Endothelial cell of umbilical vein (primary cell): Measurements from ENCODE around the gene CGA. TPM values are rescaled to one million over a fixed set of nuclear protein-coding genes. Genes with fewer than 3 reads are reported as not detected.
A peak's percentile ranks its signal among the peaks of the same experiment; 100 is the strongest.

ENCODE experiments used
- BruUV-seq: library from RNA; stranded (reverse); fragments of 400-500 nt; replicated peaks from 2 replicates; lab custom pipeline; 2021; lab: Mats Ljungman, UMichigan
- CTCF ChIA-PET: fragments of 300-600, 350-600 bp; sonication (Branson Sonifier 250); formaldehyde crosslinking; loops from one replicate; lab custom pipeline; 2021; ENCODE audit warnings: antibody characterized with exemption, inconsistent platforms; lab: Charles Lee
- POLR2A ChIA-PET: fragments of 300-600, 350-600 bp; sonication (Branson Sonifier 250); formaldehyde crosslinking; loops from one replicate; lab custom pipeline; 2021; ENCODE audit warnings: antibody characterized with exemption, inconsistent platforms; lab: Charles Lee
- DNase-seq: peaks from one replicate; pipeline ENCODE4 v3.0.0-alpha.2; 2011; ENCODE audit warnings: low read depth, low spot score
- FAIRE-seq: peaks from 2 replicates; lab custom pipeline; 2011; peaks lifted over from hg19 to GRCh38; lab: Jason Lieb, UNC
- H2AFZ ChIP-seq: 2 replicates; pipeline ENCODE4 v1.6.0; 2012; ENCODE audit warnings: low read depth, low read length, control low read depth, inconsistent platforms
- H3K27ac ChIP-seq: 2 replicates; pipeline ENCODE4 v1.5.1; 2011; ENCODE audit warnings: low read depth, mild to moderate bottlenecking, control low read depth, low read length, moderate library complexity; ENCODE audit not compliant: insufficient read depth
- H3K27me3 ChIP-seq, 2 experiments: 2 replicates each; pipeline versions ENCODE4 v1.6.0 to v1.6.1; 2011; ENCODE audit warnings: low read length in 2 of 2, mixed read lengths in 1 of 2; ENCODE audit not compliant: control insufficient read depth in 2 of 2, insufficient read depth in 2 of 2
- H3K36me3 ChIP-seq, 2 experiments: 2 replicates in 1 of 2; 3 replicates in 1 of 2; pipeline ENCODE4 v1.5.1; 2011; ENCODE audit warnings: low read length in 2 of 2, mild to moderate bottlenecking in 1 of 2, moderate library complexity in 1 of 2; ENCODE audit not compliant: control insufficient read depth in 2 of 2, insufficient read depth in 2 of 2; ENCODE audit errors: extremely low read depth in 1 of 2
- H3K4me1 ChIP-seq: 3 replicates; pipeline ENCODE4 v1.5.1; 2011; ENCODE audit warnings: mild to moderate bottlenecking, low read length; ENCODE audit not compliant: control insufficient read depth, insufficient read depth; ENCODE audit errors: extremely low read depth
- H3K4me2 ChIP-seq: 2 replicates; pipeline ENCODE4 v1.6.1; 2011; ENCODE audit warnings: low read length, control low read depth, mixed read lengths; ENCODE audit not compliant: insufficient read depth
- H3K4me3 ChIP-seq, 3 experiments: fragments of 200-600 bp in 1 of 3; sonication (generic), shearing (Covaris generic) in 1 of 3; replicated peaks in 1 of 3; 2 replicates each; pipeline ENCODE4 v1.5.1; 2011 to 2016; ENCODE audit warnings: control low read depth in 3 of 3, low read length in 3 of 3, mild to moderate bottlenecking in 2 of 3, inconsistent platforms in 1 of 3, low read depth in 1 of 3, moderate library complexity in 1 of 3; ENCODE audit not compliant: insufficient read depth in 1 of 3
- H3K79me2 ChIP-seq: 2 replicates; pipeline ENCODE4 v1.6.0; 2012; ENCODE audit warnings: low read length, inconsistent platforms; ENCODE audit not compliant: control insufficient read depth, insufficient read depth
- H3K9ac ChIP-seq: replicated peaks from 2 replicates; pipeline ENCODE3; 2011; ENCODE audit warnings: low read length, control low read depth; ENCODE audit not compliant: insufficient read depth; ENCODE audit errors: extremely low read depth
- H3K9me1 ChIP-seq: replicated peaks from 3 replicates; pipeline ENCODE4 v1.6.0; 2011; ENCODE audit warnings: mild to moderate bottlenecking, low read length; ENCODE audit not compliant: control insufficient read depth, insufficient read depth; ENCODE audit errors: extremely low read depth
- H3K9me3 ChIP-seq: replicated peaks from 2 replicates; pipeline ENCODE4 v1.5.1; 2012; ENCODE audit warnings: low read length, inconsistent platforms; ENCODE audit not compliant: control insufficient read depth, insufficient read depth
- H4K20me1 ChIP-seq: replicated peaks from 2 replicates; pipeline ENCODE3; 2011; ENCODE audit warnings: mild to moderate bottlenecking, low read length; ENCODE audit not compliant: control insufficient read depth, insufficient read depth; ENCODE audit errors: extremely low read depth
- EZH2 ChIP-seq: IDR thresholded peaks from 2 replicates; pipeline ENCODE4 v1.6.1; 2012; ENCODE audit warnings: borderline replicate concordance, low read depth, mild to moderate bottlenecking, moderate library complexity, low read length, inconsistent platforms; ENCODE audit not compliant: severe bottlenecking
- FOS ChIP-seq: IDR thresholded peaks from 2 replicates; pipeline ENCODE4 v1.6.1; 2011; ENCODE audit warnings: mild to moderate bottlenecking, low read length, moderate library complexity, borderline replicate concordance; ENCODE audit not compliant: insufficient read depth
- GATA2 ChIP-seq: IDR thresholded peaks from 2 replicates; pipeline ENCODE4 v1.7.0; 2011; ENCODE audit warnings: low read depth, mild to moderate bottlenecking, moderate library complexity, mixed read lengths, low read length; ENCODE audit not compliant: insufficient read length, insufficient read depth
- JUN ChIP-seq: IDR thresholded peaks from 2 replicates; pipeline ENCODE4 v1.6.1; 2011; ENCODE audit warnings: borderline replicate concordance, low read depth; ENCODE audit not compliant: insufficient read length, insufficient read depth
- MYC ChIP-seq: IDR thresholded peaks from one replicate; pipeline ENCODE4 v1.6.1; 2011; ENCODE audit warnings: mild to moderate bottlenecking, low read depth, low read length
- POLR2A ChIP-seq: IDR thresholded peaks from 2 replicates; pipeline ENCODE4 v1.6.1; 2012; ENCODE audit warnings: low read depth, mild to moderate bottlenecking, control low read depth, low read length
- dilution Hi-C: fragments of 300-500 bp; cut with MboI; formaldehyde crosslinking; loops from one replicate; pipeline ENCODE4 v1.15.0; 2019; ENCODE audit warnings: low sequenced_read_pairs; ENCODE audit not compliant: extremely low pct_ligation_motif_present
- intact Hi-C: fragments of 100-400 bp; cut with micrococcal nuclease; formaldehyde crosslinking; loops from one replicate; pipeline ENCODE4 v1.10.0; 2022
- polyA plus RNA-seq, 4 experiments: library from polyadenylated mRNA; depleted of rRNA in 3 of 4; stranded (reverse) in 3 of 4; unstranded in 1 of 4; fragments of >200 nt; gene quantifications; 2 replicates each; pipeline versions ENCODE4 v1.2.1 to v1.2.3, GENCODE V29; 2011 to 2012; ENCODE audit warnings: missing spikeins in 1 of 4
- total RNA-seq: library from RNA; stranded (reverse); gene quantifications from 2 replicates; pipeline ENCODE4 v1.2.3, GENCODE V29; 2021
- TF ChIP-seq, protein P1 (sequence below), 2 donors: IDR thresholded peaks; 1 replicate in 1 of 2; 2 replicates in 1 of 2; pipeline ENCODE4 v1.5.1; 2011; ENCODE audit warnings: low read length in 2 of 2, mild to moderate bottlenecking in 2 of 2, moderate library complexity in 2 of 2, control low read depth in 1 of 2, inconsistent platforms in 1 of 2, low read depth in 1 of 2; ENCODE audit not compliant: insufficient read depth in 1 of 2; ENCODE audit errors: extremely low read depth in 1 of 2
- TF ChIP-seq, protein P2 (sequence below): IDR thresholded peaks from 2 replicates; pipeline ENCODE4 v1.6.1; 2011; ENCODE audit not compliant: insufficient read depth, insufficient read length

The CGA gene
- total and polyA plus RNA-seq, 2 donors (not counting 3 experiments of a cell fraction or from before 2014, with no cell fraction given) = 0.10 TPM; not detected in 1

DNA sequence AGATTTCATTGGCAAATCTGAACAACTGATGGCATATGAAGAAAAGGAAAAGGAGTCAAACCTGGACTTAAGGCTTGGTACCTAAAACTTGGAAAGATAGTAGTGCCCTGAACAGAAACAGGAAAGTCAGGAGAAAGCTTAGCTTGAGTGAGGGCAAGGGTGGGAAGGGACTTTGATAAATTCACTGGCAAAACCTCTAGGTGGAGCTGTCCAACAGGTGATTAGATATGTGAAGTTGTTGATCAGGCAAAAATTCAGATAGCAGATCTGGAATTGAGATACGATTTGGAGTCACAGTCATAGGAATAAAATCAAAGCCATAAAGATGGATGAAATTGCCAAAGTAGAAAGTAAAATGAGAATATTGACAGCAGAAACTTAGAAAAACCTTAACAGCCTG lies 44.3 kb upstream of the CGA start:
- H3K36me3 ChIP-seq = no peaks in the 10 kb centered on the region
- peak; percentile 61 for DNase-seq
- no peaks in the 10 kb centered on the region for H3K4me1 ChIP-seq
- no peak overlapping the region for H3K9ac ChIP-seq
- no peak overlapping the region for H2AFZ ChIP-seq
- H3K79me2 ChIP-seq = no peaks in the 10 kb centered on the region
- TF ChIP-seq EZH2 (no peak), MYC (no peak), JUN (no peak), GATA2 (peak; percentile 71)
- TF ChIP-seq, protein P1, sequence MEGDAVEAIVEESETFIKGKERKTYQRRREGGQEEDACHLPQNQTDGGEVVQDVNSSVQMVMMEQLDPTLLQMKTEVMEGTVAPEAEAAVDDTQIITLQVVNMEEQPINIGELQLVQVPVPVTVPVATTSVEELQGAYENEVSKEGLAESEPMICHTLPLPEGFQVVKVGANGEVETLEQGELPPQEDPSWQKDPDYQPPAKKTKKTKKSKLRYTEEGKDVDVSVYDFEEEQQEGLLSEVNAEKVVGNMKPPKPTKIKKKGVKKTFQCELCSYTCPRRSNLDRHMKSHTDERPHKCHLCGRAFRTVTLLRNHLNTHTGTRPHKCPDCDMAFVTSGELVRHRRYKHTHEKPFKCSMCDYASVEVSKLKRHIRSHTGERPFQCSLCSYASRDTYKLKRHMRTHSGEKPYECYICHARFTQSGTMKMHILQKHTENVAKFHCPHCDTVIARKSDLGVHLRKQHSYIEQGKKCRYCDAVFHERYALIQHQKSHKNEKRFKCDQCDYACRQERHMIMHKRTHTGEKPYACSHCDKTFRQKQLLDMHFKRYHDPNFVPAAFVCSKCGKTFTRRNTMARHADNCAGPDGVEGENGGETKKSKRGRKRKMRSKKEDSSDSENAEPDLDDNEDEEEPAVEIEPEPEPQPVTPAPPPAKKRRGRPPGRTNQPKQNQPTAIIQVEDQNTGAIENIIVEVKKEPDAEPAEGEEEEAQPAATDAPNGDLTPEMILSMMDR (IDR thresholded peaks at IDR 0.05; ENCODE audit: extremely low read depth in 1 of 2, insufficient read depth in 1 of 2, low read depth in 1 of 2, low read length in 2 of 2) = peak; percentile 55 to 59
- no TSS peak for BruUV-seq
- H4K20me1 ChIP-seq = no peaks in the 10 kb centered on the region
- no peaks in the 10 kb centered on the region for H3K9me1 ChIP-seq
- dilution Hi-C loops (no loop called here), intact Hi-C loops (loop anchor here (1.0 kb wide), 3 partner anchors 73 to 252 kb away; no protein-coding TSS in a partner anchor)
- H3K27ac ChIP-seq = no peak overlapping the region
- ChIA-PET CTCF (interaction anchor here (0.6 to 3.1 kb wide), 30 partner anchors 8 to 1732 kb away, joined by 3 to 23 read pairs (median 3); no protein-coding TSS in a partner anchor), POLR2A (no interaction called here)
- no peak overlapping the region for H3K4me2 ChIP-seq
- peaks cover 0 to 8% of the 10 kb centered on the region in 2 experiments for H3K27me3 ChIP-seq
- H3K9me3 ChIP-seq = no peaks in the 10 kb centered on the region
- peak; percentile 81 for FAIRE-seq
- H3K4me3 ChIP-seq = no peak overlapping the region

DNA sequence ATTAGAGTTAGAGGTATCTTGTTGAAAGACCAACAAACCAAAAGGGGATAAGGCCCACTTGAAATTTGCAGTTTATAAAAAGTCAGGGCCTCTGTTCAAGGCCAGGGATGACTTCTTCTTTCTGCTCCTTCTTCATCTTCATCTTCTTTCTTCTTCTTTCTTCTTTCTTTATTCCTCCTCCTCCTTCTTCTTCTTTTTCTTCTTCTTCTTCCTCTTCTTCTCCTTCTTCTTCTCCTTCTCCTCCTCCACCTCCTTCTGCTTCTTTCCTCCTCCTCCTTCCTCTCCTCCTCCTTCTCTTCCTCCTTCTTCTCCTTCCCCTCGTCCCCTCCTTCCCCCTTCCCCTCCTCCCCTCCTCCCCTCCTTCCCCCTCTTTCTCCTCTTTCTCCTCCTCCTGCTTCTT lies 42.1 kb upstream of the CGA start:
- no peaks in the 10 kb centered on the region for H3K79me2 ChIP-seq
- no peak overlapping the region for H3K9ac ChIP-seq
- H3K27me3 ChIP-seq = peaks cover 0 to 8% of the 10 kb centered on the region in 2 experiments
- no peaks in the 10 kb centered on the region for H4K20me1 ChIP-seq
- H3K4me3 ChIP-seq = no peak overlapping the region
- no peaks in the 10 kb centered on the region for H3K9me1 ChIP-seq
- DNase-seq (no peak), FAIRE-seq (no peak)
- H3K36me3 ChIP-seq = no peaks in the 10 kb centered on the region
- H3K4me1 ChIP-seq = no peaks in the 10 kb centered on the region
- intact Hi-C loops (no loop called here), dilution Hi-C loops (no loop called here)
- TF ChIP-seq FOS (no peak), EZH2 (no peak), MYC (no peak), POLR2A (no peak), GATA2 (no peak), JUN (no peak)
- TF ChIP-seq, protein P1 (IDR thresholded peaks at IDR 0.05; ENCODE audit: extremely low read depth in 1 of 2, insufficient read depth in 1 of 2, low read depth in 1 of 2, low read length in 2 of 2) = no peak
- TF ChIP-seq, protein P2, sequence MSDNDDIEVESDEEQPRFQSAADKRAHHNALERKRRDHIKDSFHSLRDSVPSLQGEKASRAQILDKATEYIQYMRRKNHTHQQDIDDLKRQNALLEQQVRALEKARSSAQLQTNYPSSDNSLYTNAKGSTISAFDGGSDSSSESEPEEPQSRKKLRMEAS = no peak
- H3K4me2 ChIP-seq = no peak overlapping the region
- H2AFZ ChIP-seq = no peak overlapping the region
- no peak overlapping the region for H3K27ac ChIP-seq
- BruUV-seq = no TSS peak
- ChIA-PET POLR2A (no interaction called here), CTCF (interaction anchor here (1.0 to 1.2 kb wide), 5 partner anchors 9 to 1734 kb away, joined by 3 to 4 read pairs (median 3); no protein-coding TSS in a partner anchor)
- H3K9me3 ChIP-seq = no peaks in the 10 kb centered on the region
